ENCODE data around the gene EDEM1.

Gene EDEM1

GRCh38 chr3:5198986-5199731 is 11.7 kb downstream of the EDEM1 start:
- Mint-ChIP-seq H3K4me3 (peak overlapping the region; percentile 14), H3K4me1 (ENCODE audit: low read depth) (peaks cover 69% of the 10 kb centered on the region), H3K9me3 (no peaks in the 10 kb centered on the region), H3K27ac (peak overlapping the region; percentile 97), H3K27me3 (ENCODE audit: low read depth) (no peaks in the 10 kb centered on the region), H3K36me3 (ENCODE audit: low read depth) (peaks cover 69% of the 10 kb centered on the region)

- H3K27ac Mint-ChIP-seq = no peak overlapping the region
Measured at GRCh38 chr3:5201536-5201935, 14.0 kb downstream of the EDEM1 start.

GRCh38 chr3:5202222-5202621 is 14.7 kb downstream of the EDEM1 start:
- Mint-ChIP-seq H3K27me3 (ENCODE audit: low read depth) (no peaks in the 10 kb centered on the region), H3K27ac (no peak overlapping the region), H3K9me3 (no peaks in the 10 kb centered on the region), H3K36me3 (ENCODE audit: low read depth) (peaks cover 67% of the 10 kb centered on the region), H3K4me1 (ENCODE audit: low read depth) (peaks cover 47% of the 10 kb centered on the region), H3K4me3 (no peak overlapping the region)

More at GRCh38 chr3:5201536-5201935, 14.0 kb downstream of the EDEM1 start:
- Mint-ChIP-seq H3K4me1 (ENCODE audit: low read depth) (peaks cover 54% of the 10 kb centered on the region), H3K9me3 (no peaks in the 10 kb centered on the region), H3K4me3 (no peak overlapping the region), H3K36me3 (ENCODE audit: low read depth) (peaks cover 70% of the 10 kb centered on the region), H3K27me3 (ENCODE audit: low read depth) (no peaks in the 10 kb centered on the region)

- no peaks in the 10 kb centered on the region for H3K27me3 Mint-ChIP-seq (ENCODE audit: low read depth)
- no peaks in the 10 kb centered on the region for H3K9me3 Mint-ChIP-seq
- H3K4me1 Mint-ChIP-seq (ENCODE audit: low read depth) = peaks cover 21% of the 10 kb centered on the region
- H3K4me3 Mint-ChIP-seq = no peak overlapping the region
- peaks cover 67% of the 10 kb centered on the region for H3K36me3 Mint-ChIP-seq (ENCODE audit: low read depth)
- peak overlapping the region; percentile 41 for H3K27ac Mint-ChIP-seq
Measured at GRCh38 chr3:5205165-5205941, 17.8 kb downstream of the EDEM1 start.

GRCh38 chr3:5210926-5211325 is 23.4 kb downstream of the EDEM1 start:
- no peak overlapping the region for H3K4me3 Mint-ChIP-seq
- peaks cover 78% of the 10 kb centered on the region for H3K36me3 Mint-ChIP-seq (ENCODE audit: low read depth)

GRCh38 chr3:5212628-5213573 is 25.4 kb downstream of the EDEM1 start:
- Mint-ChIP-seq H3K27ac (peak overlapping the region; percentile 44), H3K9me3 (no peaks in the 10 kb centered on the region), H3K4me3 (no peak overlapping the region), H3K36me3 (ENCODE audit: low read depth) (peaks cover 73% of the 10 kb centered on the region), H3K27me3 (ENCODE audit: low read depth) (no peaks in the 10 kb centered on the region), H3K4me1 (ENCODE audit: low read depth) (peaks cover 6% of the 10 kb centered on the region)

More at GRCh38 chr3:5210926-5211325, 23.4 kb downstream of the EDEM1 start:
- H3K27me3 Mint-ChIP-seq (ENCODE audit: low read depth) = no peaks in the 10 kb centered on the region
- H3K9me3 Mint-ChIP-seq = no peaks in the 10 kb centered on the region
- no peak overlapping the region for H3K27ac Mint-ChIP-seq
- H3K4me1 Mint-ChIP-seq (ENCODE audit: low read depth) = peaks cover 4% of the 10 kb centered on the region

- Mint-ChIP-seq H3K9me3 (no peaks in the 10 kb centered on the region), H3K27me3 (ENCODE audit: low read depth) (no peaks in the 10 kb centered on the region), H3K4me1 (ENCODE audit: low read depth) (peaks cover 6% of the 10 kb centered on the region), H3K4me3 (no peak overlapping the region), H3K36me3 (ENCODE audit: low read depth) (peaks cover 72% of the 10 kb centered on the region), H3K27ac (no peak overlapping the region)
Measured at GRCh38 chr3:5213574-5213966, 26.1 kb downstream of the EDEM1 start.

GRCh38 chr3:5214352-5214751 is 26.8 kb downstream of the EDEM1 start:
- peaks cover 6% of the 10 kb centered on the region for H3K4me1 Mint-ChIP-seq (ENCODE audit: low read depth)
- H3K27ac Mint-ChIP-seq = no peak overlapping the region
- H3K27me3 Mint-ChIP-seq (ENCODE audit: low read depth) = no peaks in the 10 kb centered on the region
- peaks cover 74% of the 10 kb centered on the region for H3K36me3 Mint-ChIP-seq (ENCODE audit: low read depth)
- H3K9me3 Mint-ChIP-seq = no peaks in the 10 kb centered on the region
- H3K4me3 Mint-ChIP-seq = no peak overlapping the region

GRCh38 chr3:5217824-5218595 is 30.5 kb downstream of the EDEM1 start:
- H3K27ac Mint-ChIP-seq = no peak overlapping the region
- peaks cover 6% of the 10 kb centered on the region for H3K4me1 Mint-ChIP-seq (ENCODE audit: low read depth)
- H3K27me3 Mint-ChIP-seq (ENCODE audit: low read depth) = no peaks in the 10 kb centered on the region
- H3K36me3 Mint-ChIP-seq (ENCODE audit: low read depth) = peaks cover 55% of the 10 kb centered on the region
- H3K9me3 Mint-ChIP-seq = no peaks in the 10 kb centered on the region
- H3K4me3 Mint-ChIP-seq = no peak overlapping the region

- Mint-ChIP-seq H3K4me1 (ENCODE audit: low read depth) (peaks cover 6% of the 10 kb centered on the region), H3K36me3 (ENCODE audit: low read depth) (peaks cover 48% of the 10 kb centered on the region), H3K9me3 (no peaks in the 10 kb centered on the region), H3K4me3 (no peak overlapping the region), H3K27me3 (ENCODE audit: low read depth) (no peaks in the 10 kb centered on the region), H3K27ac (no peak overlapping the region)
Measured at GRCh38 chr3:5218815-5219214, 31.3 kb downstream of the EDEM1 start.

GRCh38 chr3:5219216-5219615 is 31.7 kb downstream of the EDEM1 start:
- peaks cover 6% of the 10 kb centered on the region for H3K4me1 Mint-ChIP-seq (ENCODE audit: low read depth)
- no peak overlapping the region for H3K4me3 Mint-ChIP-seq
- H3K9me3 Mint-ChIP-seq = no peaks in the 10 kb centered on the region
- H3K27me3 Mint-ChIP-seq (ENCODE audit: low read depth) = no peaks in the 10 kb centered on the region
- no peak overlapping the region for H3K27ac Mint-ChIP-seq
- peaks cover 45% of the 10 kb centered on the region for H3K36me3 Mint-ChIP-seq (ENCODE audit: low read depth)

- no peaks in the 10 kb centered on the region for H3K9me3 Mint-ChIP-seq
- H3K4me3 Mint-ChIP-seq = no peak overlapping the region
- H3K27me3 Mint-ChIP-seq (ENCODE audit: low read depth) = no peaks in the 10 kb centered on the region
- peaks cover 36% of the 10 kb centered on the region for H3K36me3 Mint-ChIP-seq (ENCODE audit: low read depth)
- peaks cover 2% of the 10 kb centered on the region for H3K4me1 Mint-ChIP-seq (ENCODE audit: low read depth)
- peak overlapping the region; percentile 52 for H3K27ac Mint-ChIP-seq
Measured at GRCh38 chr3:5220193-5220592, 32.7 kb downstream of the EDEM1 start.

GRCh38 chr3:5220667-5221431 is 33.3 kb downstream of the EDEM1 start:
- Mint-ChIP-seq H3K4me3 (no peak overlapping the region), H3K9me3 (no peaks in the 10 kb centered on the region), H3K27ac (no peak overlapping the region), H3K36me3 (ENCODE audit: low read depth) (peaks cover 30% of the 10 kb centered on the region), H3K4me1 (ENCODE audit: low read depth) (peaks cover 2% of the 10 kb centered on the region), H3K27me3 (ENCODE audit: low read depth) (no peaks in the 10 kb centered on the region)

Data from T-helper 1 cell treated with Interleukin-12 subunit alpha and Interleukin-12 subunit beta and Interleukin-4 antibody, amounts not matched to agents 30 μg/mL and 1 μg/mL, for 36 hours (primary cell).